ENCODE measurements around the gene CDH11.

The CDH11 gene

DNA sequence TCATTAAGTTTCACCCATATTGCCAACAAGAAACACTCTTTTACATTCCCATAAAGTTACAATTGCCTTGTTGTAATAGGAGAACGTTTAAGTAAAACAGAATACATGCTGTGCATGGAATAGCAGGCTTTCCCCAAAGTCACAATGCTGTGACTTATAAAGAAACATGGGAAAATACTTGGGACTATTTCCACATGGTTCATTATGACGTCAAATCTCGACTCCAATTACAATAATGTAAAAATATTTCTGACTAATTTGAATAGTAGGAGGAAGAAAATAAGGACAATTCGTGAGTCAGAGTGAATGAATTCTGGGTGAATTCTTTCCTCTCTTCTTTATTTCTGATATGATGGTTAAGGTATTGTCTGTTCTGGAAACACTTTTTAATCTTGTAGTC lies 52.8 kb downstream of the CDH11 start:
- DNase-seq, result no peak

DNA sequence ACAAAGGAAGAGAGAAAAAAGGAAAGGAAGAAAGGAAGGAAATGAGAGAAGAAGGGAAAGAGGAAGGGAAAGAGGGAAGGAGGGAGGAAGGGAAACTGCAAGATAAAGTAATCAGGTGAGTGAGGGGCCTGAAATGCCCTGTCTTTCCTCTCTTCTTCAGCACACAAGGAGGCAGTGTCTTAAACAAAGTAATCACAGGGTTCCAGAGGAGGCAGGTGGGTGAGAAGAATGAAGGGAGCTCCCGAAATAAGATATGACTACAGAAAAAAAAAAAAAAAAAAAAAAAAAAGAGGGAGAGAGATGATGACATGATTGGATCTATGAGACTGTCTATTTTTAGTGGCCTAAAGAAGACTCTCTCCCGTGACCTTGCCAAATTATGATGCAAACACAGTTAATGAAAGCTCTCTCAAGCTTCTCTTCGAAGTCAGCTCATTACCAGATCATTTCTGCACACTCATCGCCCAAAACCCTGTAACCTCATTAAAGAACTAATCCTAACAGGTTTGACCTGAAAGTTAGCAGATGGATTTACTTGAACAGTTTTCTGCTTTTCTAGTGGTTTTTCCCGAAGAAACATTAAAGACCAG lies 53.6 kb downstream of the CDH11 start:
- DNase-seq, result no peak

DNA sequence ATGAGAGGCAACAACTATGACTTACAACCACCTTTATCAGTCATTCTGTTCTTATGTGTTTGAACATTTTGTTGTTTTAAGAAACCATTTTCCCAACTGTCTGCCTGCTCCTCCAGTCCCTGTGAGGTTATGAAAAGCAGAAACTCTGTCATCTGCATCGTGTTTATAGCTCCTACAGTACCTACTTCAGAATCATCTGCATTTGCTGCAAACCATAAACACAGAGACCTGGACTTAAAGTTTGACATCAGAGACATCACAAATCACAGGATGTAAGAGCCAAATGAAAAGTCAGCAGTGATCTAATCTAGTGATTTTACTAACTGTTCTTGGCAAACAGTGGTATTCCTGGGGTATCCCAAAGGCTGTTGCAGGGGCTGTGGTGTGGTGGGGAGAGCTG lies 55.2 kb downstream of the CDH11 start:
- no peak for DNase-seq

DNA sequence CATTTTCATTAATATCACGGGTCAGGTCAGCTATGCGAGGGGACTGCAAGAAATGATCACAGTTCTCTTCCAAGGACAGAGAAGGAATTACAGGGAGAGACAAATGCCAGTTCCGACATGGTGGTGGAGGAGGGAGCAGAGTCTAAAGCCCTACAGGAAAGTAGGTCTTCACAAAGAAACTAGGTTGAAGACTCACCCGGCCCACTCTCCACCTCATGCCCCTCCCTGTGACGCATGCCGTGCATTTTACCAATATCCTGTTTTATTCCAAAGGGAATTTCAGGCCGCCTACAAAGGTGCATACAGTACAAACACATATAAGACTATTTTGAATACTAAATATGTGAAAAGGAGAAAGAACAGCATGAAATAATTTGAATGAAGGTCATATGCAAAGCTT lies 56.8 kb downstream of the CDH11 start:
- no peak for DNase-seq

DNA sequence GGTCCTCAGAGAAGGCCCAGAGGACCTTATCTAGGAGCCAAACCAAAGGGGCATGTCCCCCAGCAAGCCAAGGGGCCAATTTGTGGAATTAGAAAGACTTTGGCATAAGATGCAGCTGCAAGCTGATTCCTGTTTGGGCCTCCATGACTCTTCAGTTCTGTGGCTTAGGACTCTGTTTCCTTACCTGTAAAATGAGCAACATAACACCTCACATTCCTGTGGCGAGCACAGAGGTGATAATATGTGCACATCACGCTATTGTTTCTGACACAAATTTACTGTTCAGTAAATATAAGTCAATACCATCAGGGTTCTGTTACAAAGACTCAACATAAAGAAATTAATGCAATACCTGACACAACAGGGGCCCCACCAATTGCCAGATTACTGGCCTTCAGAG lies 57.7 kb downstream of the CDH11 start:
- no peak for DNase-seq

DNA sequence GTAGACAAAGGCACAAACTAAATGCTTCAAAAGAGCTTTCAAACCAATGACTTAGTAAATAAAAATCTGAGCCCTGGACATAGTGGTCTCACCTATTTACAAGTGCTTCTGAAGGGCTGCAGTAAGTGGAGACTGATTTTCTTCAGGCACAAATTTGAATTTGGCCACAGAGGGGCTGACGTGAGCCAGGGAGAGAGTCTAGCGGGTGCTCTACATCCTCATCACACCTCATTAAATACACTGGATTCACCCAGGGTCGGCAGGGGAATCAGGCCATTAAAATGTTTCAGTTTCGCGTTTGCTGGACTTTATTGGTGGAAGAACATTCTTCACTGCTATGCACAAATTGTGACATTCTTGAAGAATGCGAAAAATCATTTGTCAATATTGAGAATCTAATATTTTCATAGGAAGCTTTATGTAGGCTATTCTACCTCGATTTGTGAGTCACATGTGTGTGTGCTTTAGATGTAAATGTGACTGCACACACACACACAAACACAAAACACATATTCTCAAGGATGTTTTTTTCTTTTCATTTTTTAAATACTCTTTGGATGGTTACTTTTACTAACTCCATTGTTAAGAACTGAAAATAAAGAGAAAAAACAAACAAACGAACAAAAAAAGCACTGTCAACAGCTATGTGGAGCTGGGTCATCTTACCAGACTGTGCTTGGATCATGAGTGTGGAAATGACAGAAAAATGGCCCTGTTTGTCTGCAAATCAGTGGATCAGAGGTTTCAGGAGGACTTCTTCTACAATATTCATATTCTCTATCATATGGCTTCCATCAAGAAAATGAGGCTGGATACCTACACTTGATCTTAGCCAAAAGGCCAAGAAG lies 58.9 kb downstream of the CDH11 start:
- DNase-seq, result no peak

DNA sequence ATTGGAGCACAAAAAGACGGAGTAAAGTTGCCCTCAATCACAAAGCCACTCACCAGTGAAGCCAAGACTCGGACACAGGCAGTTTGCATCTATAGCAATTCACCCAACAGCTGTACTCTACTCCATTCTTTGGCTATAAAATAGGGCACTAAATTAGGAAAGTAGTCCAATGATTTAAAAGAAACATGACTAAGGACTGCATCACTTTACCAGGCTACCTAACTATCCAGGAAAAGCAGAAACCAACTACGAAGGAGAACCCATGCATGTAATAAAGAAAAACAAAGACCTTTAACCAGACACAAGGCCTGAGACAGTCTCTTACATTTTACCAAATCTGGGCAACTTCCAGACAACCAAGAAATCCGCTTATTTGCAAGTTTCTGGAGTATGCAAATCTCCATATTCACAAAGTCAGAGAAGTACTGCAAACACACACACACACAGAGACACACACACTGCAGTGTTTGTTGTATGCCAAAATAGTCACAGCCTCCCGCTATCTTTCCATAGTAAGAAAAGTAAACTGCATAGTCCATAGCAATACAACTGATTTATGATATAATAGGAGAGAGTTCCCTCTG lies 59.8 kb downstream of the CDH11 start:
- DNase-seq, result no peak

DNA sequence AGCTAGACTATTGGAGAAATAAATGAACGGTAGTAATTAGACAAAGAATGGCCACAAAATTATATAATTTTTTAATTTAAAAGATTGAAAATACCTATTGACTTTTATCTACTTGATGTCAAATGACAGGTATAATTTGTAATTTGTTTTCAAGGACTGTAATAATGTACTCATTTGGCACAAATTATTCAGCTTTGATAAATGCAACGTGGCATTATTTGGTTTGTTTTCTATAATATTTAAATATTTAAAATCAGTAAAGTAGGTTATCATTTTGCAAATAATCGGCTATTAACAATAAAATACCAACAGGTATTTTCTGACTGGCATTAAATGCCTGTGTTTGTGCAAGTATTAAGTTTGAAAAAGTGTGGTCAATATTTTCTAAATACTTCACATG lies 60.6 kb downstream of the CDH11 start:
- DNase-seq, result no peak

DNA sequence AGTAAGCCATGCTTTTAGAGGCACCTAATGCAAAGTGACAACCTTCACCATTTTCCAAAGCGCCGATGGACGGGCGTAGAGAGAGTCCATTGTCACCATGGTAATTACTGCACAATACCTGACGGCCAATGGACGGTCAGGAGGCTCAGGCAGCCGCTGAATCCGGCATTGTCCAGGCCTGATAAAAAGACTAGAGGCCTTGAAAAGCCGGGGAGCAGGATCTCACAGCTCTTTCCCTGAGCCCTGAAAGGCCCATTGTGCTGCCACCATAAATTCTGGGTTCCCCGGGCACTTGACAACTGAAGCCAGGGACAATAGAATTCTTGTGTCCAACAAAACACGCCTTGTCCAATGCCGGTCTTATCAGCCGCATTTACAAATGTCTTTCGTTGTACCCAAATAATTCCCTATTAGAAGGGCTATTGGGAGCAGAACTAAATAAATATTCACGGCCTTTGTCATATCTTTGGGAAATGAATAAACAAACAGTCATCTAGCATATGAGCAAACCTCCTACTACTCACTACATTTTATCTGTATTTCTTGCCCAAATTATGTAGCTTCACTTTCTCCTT lies 62.4 kb downstream of the CDH11 start:
- no peak for DNase-seq

DNA sequence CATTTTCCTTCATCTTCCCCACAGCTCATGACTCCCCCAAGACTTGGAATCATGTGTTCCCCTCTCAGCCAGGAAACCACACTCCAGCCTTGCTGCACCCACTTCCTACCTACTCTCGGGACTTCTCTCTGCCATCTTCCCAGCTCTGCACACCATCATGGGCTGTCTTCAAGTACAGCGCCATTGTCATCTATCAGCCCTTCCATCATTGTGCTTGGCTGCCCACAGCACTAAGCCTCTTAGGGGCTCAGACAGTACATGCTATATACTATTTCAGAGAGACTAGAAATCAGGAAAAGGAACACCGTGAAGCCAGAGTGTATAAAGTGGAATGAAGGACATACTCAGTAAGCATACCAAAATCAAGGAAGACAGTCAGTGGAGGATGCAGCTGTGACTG lies 64.7 kb downstream of the CDH11 start:
- no peak for DNase-seq

DNA sequence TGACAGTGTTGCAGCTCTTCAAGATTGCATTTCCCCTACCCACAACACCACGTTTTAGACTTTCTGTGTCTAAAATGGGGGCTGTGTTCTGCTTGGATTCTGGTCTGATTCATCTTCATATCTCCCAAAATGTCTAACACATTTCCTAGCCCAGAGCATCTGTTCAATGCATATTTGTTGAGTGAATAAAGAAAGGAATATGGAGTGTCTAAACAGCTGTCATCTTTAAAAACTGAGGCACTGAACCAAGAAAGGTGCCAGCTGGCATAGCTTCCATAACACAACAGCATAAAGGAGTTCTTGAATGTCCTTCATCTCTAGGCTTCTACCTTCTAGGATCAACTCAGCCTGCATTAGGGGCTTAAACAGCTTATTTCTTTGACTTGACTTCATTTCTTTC lies 67.4 kb downstream of the CDH11 start:
- no peak for DNase-seq

DNA sequence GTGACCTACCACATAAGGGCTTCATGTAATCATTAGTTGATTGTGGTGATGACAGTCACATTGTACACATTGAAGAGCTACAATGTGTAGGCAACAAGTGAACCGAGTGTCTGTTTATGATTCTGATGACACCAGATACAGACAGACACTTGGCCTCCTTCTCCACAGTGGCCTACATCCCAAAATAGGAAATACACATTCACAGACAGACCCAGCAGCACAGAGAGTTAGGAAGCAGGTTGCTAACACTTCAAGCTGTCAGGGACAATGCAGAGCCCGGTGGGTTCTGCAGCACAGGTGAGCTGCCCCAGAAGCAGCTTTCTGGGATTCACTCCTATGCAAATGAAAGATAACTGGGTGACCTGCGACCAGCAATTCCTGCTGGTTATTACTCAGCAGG lies 72.2 kb downstream of the CDH11 start:
- no peak for DNase-seq

DNA sequence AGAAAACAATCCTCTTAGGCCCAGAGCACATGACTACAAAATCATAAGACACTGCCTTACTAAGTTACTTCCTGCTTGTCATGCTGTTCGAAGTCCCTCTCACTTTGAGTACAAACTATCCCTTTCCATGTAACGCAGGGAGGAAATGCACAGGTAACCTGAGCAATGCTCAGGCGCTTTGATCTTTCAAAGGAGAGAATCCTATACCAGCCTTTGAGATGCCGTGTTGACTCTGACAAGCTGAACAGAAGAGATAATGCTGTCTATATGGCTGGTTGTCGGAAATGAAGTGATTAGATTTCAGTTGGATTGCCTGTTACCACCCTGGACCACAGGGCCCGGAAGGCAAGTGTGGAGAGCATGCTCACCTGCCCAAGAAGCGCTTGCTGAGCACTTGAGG lies 75.9 kb downstream of the CDH11 start:
- DNase-seq, result no peak

DNA sequence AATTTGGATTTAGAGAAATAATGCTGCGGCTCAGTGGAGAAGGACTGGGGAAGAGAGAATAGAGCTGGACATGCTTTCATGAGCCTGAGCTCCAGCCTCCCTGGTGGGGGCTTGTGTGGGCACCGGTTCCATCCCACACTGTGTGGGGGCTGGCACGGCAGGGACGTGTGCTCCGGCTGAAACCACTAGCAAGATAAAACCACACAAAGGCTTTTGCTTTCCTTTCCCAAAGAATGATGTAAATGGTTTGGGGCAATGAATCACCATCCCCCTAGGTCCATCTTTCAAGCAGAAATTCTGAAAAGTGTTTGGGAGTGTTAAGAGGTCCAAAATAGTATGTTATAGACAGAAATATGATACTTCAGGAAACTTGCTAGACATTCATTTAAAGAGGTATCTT lies 77.0 kb downstream of the CDH11 start:
- no peak for DNase-seq

DNA sequence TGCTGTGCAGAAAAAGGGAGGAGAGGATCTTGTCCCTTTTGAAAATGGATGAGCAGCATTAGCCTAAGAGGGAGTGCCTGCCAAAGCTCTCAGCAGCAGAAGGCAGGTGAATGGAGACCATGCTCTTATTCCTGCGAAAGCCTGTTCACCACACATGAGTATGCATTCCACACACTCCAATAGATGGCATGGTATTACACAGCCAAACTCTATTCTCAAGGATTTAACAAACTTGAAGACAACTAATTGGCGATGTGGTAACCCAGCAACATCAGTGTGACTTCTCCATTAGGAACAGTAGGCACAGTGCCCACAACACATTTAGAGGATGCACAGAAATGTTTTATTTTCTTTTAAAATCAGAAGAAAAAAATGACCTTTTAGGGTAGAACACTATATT lies 77.8 kb downstream of the CDH11 start:
- DNase-seq, result no peak

DNA sequence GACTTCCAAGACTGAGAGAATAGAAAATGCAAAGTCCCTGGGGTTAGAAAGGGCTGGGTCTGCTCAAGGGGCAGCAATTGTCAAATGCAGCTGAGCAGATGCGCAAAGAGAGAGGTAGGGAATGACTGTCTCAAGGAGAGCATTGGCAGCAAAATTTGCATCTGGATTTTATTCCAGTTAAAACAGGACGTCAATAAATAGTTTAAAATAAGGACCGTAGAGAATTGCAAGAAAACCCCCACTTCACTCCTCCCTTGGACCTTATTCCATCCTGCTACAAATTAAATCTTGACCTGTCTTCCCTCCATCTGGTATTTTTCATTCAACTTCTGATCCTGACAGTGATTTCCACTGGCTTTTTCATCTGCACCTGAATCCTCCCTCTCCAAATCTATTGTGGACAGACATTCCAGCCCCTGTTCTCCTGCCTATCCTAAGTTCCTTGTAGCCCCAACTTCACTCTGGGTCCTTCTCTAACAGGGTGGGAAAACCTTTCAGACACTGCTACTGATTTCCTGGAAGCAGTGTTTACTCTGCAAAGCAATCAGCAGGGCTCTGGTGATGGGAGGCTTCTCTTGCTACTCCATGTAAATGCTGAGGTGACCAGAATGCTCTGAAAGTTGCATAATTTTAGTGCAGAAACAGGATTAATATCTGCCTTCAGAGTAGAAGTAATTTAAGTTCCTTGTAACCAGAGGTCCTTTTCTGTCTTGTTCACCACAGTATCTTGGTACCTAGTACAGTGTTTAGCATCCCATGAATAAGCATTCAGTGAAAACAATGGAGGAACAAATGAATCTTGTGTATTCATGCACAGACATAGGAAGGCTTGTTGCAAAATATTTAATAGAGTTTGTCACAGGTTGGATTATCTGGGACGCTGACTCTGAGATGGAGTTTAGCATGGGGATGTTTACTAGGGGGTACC lies 79.2 kb downstream of the CDH11 start:
- DNase-seq, result no peak

DNA sequence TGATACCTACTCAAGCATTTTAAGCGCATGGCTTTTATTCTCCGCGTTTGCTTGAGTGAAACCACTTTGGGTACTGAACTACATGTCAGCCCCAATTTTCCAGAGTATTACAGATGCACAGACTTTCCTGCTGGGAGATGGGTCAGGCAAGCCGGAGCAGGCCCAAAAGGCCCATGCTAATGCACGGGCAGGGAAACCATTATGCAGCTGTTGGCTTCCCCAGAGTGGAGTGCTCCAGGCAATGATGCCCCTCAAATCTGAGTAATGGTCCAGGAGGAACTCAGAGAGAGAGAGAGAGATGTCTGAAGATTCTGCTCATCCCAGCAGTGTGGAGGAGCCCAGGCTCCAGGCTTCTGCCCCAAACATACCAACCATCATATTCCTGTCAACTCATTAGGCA lies 80.2 kb downstream of the CDH11 start:
- peak; percentile 1 for DNase-seq

DNA sequence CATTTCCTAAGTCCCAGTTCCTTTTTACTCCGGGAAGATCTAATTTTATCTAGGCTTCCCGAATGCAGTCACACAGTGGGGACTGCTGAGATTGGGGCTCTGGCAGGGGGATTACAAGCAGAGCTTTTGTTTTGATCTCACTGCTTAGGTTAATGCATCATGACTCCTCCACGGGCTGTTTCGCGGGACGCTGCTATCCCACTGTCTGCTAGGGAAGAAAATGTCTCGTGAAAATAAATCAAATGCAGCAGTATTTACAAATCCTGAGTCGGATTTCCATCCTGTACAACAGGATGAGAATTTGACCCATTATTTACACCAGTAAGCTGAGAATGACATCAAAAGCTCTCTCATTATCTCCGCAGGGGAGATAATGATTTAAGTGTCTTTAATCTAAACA lies 83.8 kb downstream of the CDH11 start:
- DNase-seq, result no peak

DNA sequence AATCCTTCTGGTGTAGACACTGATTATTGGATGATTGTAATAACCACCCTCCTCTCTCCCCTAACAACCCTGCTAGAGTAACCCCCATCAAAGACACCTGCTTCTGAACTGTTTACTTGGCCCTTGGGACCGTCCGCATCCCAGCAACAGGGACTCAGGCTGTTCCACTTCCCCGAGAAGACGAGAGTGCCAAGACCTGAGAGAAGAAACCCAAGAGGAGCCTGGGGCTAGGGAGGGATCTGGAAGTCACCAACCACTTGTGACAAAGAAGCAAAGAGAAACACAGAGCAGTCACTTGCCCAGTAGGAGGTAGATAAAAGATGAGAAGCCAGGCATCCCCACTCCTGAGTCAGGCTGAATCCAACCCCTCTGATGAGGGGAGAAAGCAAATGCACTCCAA lies 84.3 kb downstream of the CDH11 start:
- no peak for DNase-seq

DNA sequence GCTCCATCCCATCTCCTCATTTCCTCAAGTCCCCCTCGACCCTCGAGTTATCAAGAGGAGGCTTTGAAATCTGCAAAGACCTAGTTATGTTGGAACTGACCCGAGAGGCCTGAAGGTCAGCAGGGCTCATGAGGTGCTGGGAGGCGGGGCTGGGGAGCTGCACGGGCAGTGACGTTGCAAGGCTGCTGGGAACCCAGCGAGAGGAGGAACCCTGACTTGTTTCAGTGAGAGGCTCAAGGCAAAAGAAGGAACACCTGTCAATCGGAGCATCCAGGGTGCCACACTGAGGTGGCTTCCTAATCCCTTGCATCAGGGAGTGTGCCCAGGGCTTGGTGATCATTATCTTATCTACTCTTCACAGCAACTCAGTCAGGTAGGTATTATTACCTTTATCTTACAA lies 86.9 kb downstream of the CDH11 start:
- DNase-seq, result no peak

DNA sequence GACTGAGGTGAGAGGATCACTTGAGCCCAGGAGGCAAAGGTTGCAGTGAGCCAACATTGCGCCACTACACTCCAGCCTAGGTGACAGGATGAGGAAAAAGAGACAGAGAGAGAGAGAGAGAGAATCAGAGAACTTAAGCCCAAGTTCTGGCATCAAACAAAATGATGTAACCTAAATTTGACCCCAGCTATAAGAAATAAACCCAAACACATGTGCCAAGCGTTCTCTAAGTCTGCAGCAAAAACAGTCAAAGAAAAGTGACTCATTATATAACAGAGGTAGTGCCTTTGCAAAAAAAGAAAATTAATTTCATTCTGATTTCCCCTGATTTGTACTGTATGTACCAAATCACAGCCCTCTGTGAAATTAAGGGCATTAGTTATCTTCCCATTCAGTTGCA lies 89.5 kb downstream of the CDH11 start:
- no peak for DNase-seq

DNA sequence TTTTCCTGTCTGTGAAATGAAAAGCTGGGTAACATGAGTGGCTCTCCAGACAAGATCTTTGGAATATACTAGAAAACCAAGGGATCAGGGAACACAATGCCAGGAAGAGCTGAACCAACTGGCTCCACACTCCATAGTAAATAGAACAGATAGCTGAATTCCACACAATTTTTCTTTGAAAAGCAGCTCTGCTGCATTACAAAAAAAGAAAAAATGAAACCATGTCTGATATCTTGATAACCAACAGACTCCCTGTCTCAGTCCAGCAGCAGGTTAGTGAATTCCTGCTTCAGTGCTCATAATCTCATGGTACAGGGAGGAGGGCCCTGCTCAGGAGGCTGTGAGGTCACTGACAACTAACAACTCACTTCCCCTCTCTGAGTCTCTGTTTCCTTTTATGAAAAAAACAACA lies 97.1 kb downstream of the CDH11 start:
- DNase-seq, result no peak

DNA sequence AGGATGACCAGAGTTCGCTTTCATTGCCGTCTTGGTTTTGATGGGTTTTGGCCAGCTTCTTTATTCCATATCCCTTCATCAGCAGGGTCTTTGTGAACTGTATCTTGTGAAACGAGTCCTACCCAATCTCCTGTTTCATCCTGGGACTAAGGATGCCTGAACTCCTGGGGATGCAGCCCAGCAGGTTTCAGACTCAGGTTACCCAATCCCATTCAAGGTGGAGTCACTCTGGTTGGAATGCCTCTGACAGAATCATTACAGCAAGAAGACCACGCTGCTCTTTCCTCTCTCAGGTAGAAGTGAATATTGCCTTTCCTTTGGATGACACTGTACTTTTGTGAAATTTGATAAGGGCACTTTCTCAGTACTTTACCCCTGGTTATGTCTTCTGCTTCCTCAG lies 98.1 kb downstream of the CDH11 start:
- DNase-seq, result no peak

All from NCI-H1105 treated with DMSO at 0.1 percent for 48 hours (cell line).